ENCODE measurements around the gene SQSTM1. TPM values are rescaled to one million over a fixed set of nuclear protein-coding genes. Genes with fewer than 3 reads are reported as not detected.

The SQSTM1 gene
- total and polyA plus RNA-seq, 2 donors (not counting 1 experiment from before 2014, with no cell fraction given), result 72.2 to 400 TPM

GRCh38 chr5:179795863-179796833 is 24.6 kb upstream of the SQSTM1 start:
- H3K27me3 Mint-ChIP-seq, result no peaks in the 10 kb centered on the region
- Histone ChIP-seq H3K9me3 (ENCODE audit: control extremely low read depth in 1 of 3, control insufficient read depth in 2 of 3, insufficient read depth in 1 of 3, low read length in 2 of 3) (no peaks in the 10 kb centered on the region), H3K4me2 (replicated peaks; ENCODE audit: low read depth, low read length, poor library complexity, severe bottlenecking) (peak overlapping the region; percentile 90), H3K27ac (ENCODE audit: low read length in 2 of 2) (peak overlapping the region; percentile 41 to 66), H2AFZ (ENCODE audit: insufficient read depth, low read depth, low read length, poor library complexity, severe bottlenecking) (peak overlapping the region; percentile 72), H3K9ac (ENCODE audit: low read length) (peak overlapping the region; percentile 74), H3K4me3 (ENCODE audit: control extremely low read depth in 1 of 5, extremely low read depth in 1 of 5, insufficient read depth in 1 of 5, low read depth in 2 of 5, low read length in 4 of 5) (peak overlapping the region; percentile 5 to 68 (median 63)), H3K4me1 (ENCODE audit: control insufficient read depth in 2 of 2, insufficient read depth in 2 of 2, low read length in 2 of 2) (peaks cover 28 to 32% of the 10 kb centered on the region in 2 donors), H3K27me3 (replicated peaks in 1 of 4; ENCODE audit: control extremely low read depth in 1 of 4, control insufficient read depth in 3 of 4, insufficient read depth in 4 of 4, low read length in 3 of 4) (no peaks in the 10 kb centered on the region), H3K36me3 (replicated peaks in 1 of 2; ENCODE audit: control extremely low read depth in 1 of 2, control insufficient read depth in 1 of 2, extremely low read depth in 1 of 2, insufficient read depth in 2 of 2, low read length in 1 of 2) (peaks cover 0 to 29% of the 10 kb centered on the region in 2 experiments), H4K20me1 (ENCODE audit: control insufficient read depth, insufficient read depth, low read length, poor library complexity, severe bottlenecking) (peaks cover 17% of the 10 kb centered on the region), H3K79me2 (ENCODE audit: control insufficient read depth, insufficient read depth, low read length) (peaks cover 9% of the 10 kb centered on the region)
- WGBS (ENCODE audit: insufficient coverage), result 3% methylated on average over 113 of the region's 113 CpGs
- peak overlapping the region; percentile 70 for H3K27ac Mint-ChIP-seq
- TF ChIP-seq EZH2 (IDR thresholded peaks at IDR 0.05; ENCODE audit: borderline replicate concordance, insufficient read depth, low read depth, low read length, poor library complexity, severe bottlenecking) (no peak), CTCF (IDR thresholded peaks at IDR 0.05) (peak; percentile 75)
- ChIA-PET POLR2A (interaction anchor here (0.5 to 2.7 kb wide), 6 partner anchors 10 to 173 kb away, joined by 3 to 8 read pairs (median 6); partner anchors contain the start of gene HNRNPH1), CTCF (interaction anchor here (0.9 to 2.2 kb wide), 9 partner anchors 15 to 179 kb away, joined by 3 to 17 read pairs (median 4); partner anchors contain the start of genes HNRNPH1 and MAML1)
- H3K9me3 Mint-ChIP-seq (ENCODE audit: insufficient read depth), result no peaks in the 10 kb centered on the region
- DNase-seq (peak; percentile 86), ATAC-seq (ENCODE audit: low read depth) (peak; percentile 79)
- H3K4me1 Mint-ChIP-seq, result peaks cover 29% of the 10 kb centered on the region
- intact Hi-C loops (cut with micrococcal nuclease), result loop anchor here (1.0 to 2.0 kb wide), 4 partner anchors 33 to 173 kb away; partner anchors contain the start of genes CANX, HNRNPH1 and MAML1
- peak overlapping the region; percentile 70 for H3K4me3 Mint-ChIP-seq

All from B cell (primary cell).